Keratinocyte (primary cell): ENCODE measurements around the gene PTPRD. TPM values are rescaled to one million over a fixed set of nuclear protein-coding genes. Genes with fewer than 3 reads are reported as not detected.

ENCODE experiments used
- DNase-seq: peaks from one replicate; pipeline ENCODE4 v3.0.0-alpha.2; 2011; ENCODE audit warnings: low read depth, missing footprints, low spot score
- FAIRE-seq: peaks from 2 replicates; lab custom pipeline; 2011; peaks lifted over from hg19 to GRCh38; lab: Jason Lieb, UNC
- H2AFZ ChIP-seq: 2 replicates; pipeline ENCODE4 v1.6.0; 2012; ENCODE audit warnings: low read length, control low read depth, inconsistent platforms; ENCODE audit not compliant: control insufficient read depth
- H3K27ac ChIP-seq: 2 replicates; pipeline ENCODE4 v1.5.1; 2011; ENCODE audit warnings: low read length; ENCODE audit not compliant: control insufficient read depth, insufficient read depth
- H3K27me3 ChIP-seq: 3 replicates; pipeline ENCODE4 v1.6.0; 2011; ENCODE audit warnings: low read length; ENCODE audit not compliant: control insufficient read depth, insufficient read depth; ENCODE audit errors: extremely low read depth
- H3K36me3 ChIP-seq, 2 experiments: 2 replicates in 1 of 2; 3 replicates in 1 of 2; pipeline ENCODE4 v1.5.1; 2011; ENCODE audit warnings: low read length in 2 of 2, mild to moderate bottlenecking in 1 of 2; ENCODE audit not compliant: control insufficient read depth in 2 of 2, insufficient read depth in 2 of 2; ENCODE audit errors: extremely low read depth in 1 of 2
- H3K4me1 ChIP-seq: 3 replicates; pipeline ENCODE4 v1.5.1; 2011; ENCODE audit warnings: low read length; ENCODE audit not compliant: control insufficient read depth, insufficient read depth; ENCODE audit errors: extremely low read depth
- H3K4me2 ChIP-seq: 3 replicates; pipeline ENCODE4 v1.6.0; 2011; ENCODE audit warnings: low read depth, low read length; ENCODE audit not compliant: control insufficient read depth, insufficient read depth; ENCODE audit errors: extremely low read depth
- H3K4me3 ChIP-seq, 3 experiments: fragments of 200-600 bp in 1 of 3; sonication (generic) in 1 of 3; 2 replicates in 2 of 3; 3 replicates in 1 of 3; pipeline ENCODE4 v1.5.1; 2011 to 2016; ENCODE audit warnings: low read length in 3 of 3, mild to moderate bottlenecking in 3 of 3, control low read depth in 2 of 3, inconsistent platforms in 1 of 3, low read depth in 1 of 3, mixed read lengths in 1 of 3, mixed run types in 1 of 3, moderate library complexity in 1 of 3; ENCODE audit not compliant: control insufficient read depth in 2 of 3, insufficient read depth in 2 of 3; ENCODE audit errors: extremely low read depth in 1 of 3
- H3K79me2 ChIP-seq: 2 replicates; pipeline ENCODE4 v1.6.0; 2012; ENCODE audit warnings: low read length; ENCODE audit not compliant: control insufficient read depth, insufficient read depth
- H3K9ac ChIP-seq: 3 replicates; pipeline ENCODE4 v1.6.0; 2011; ENCODE audit warnings: low read length; ENCODE audit not compliant: control insufficient read depth, insufficient read depth; ENCODE audit errors: extremely low read depth
- H3K9me1 ChIP-seq: 3 replicates; pipeline ENCODE4 v1.6.0; 2011; ENCODE audit warnings: low read length; ENCODE audit not compliant: control insufficient read depth, insufficient read depth; ENCODE audit errors: extremely low read depth
- H3K9me3 ChIP-seq: 2 replicates; pipeline ENCODE4 v1.5.1; 2012; ENCODE audit warnings: low read depth, low read length; ENCODE audit not compliant: control insufficient read depth
- H4K20me1 ChIP-seq: 3 replicates; pipeline ENCODE4 v1.6.0; 2011; ENCODE audit warnings: low read length; ENCODE audit not compliant: control insufficient read depth, insufficient read depth; ENCODE audit errors: extremely low read depth
- EZH2 ChIP-seq: IDR thresholded peaks from one replicate; pipeline ENCODE4 v1.6.1; 2012; ENCODE audit warnings: inconsistent platforms, mild to moderate bottlenecking, low read length, moderate library complexity
- dilution Hi-C: fragments of 300-500 bp; cut with MboI; formaldehyde crosslinking; loops from one replicate; pipeline ENCODE4 v1.7.0; 2020; ENCODE audit warnings: low sequenced_read_pairs; ENCODE audit not compliant: extremely low pct_ligation_motif_present
- polyA plus RNA-seq, 5 experiments: library from polyadenylated mRNA; depleted of rRNA in 3 of 5; stranded (reverse) in 3 of 5; stranded (forward) in 1 of 5; unstranded in 1 of 5; fragments of >200 nt; gene quantifications; 1 replicate in 1 of 5; 2 replicates in 3 of 5; 3 replicates in 1 of 5; pipeline versions ENCODE4 v1.2.1 to v1.2.3, GENCODE V29; 2011 to 2012; ENCODE audit warnings: missing spikeins in 2 of 5, low read depth in 1 of 5, low replicate concordance in 1 of 5
- TF ChIP-seq, protein P1 (sequence below), 3 experiments: IDR thresholded peaks in 1 of 3; conservative IDR thresholded peaks in 1 of 3; optimal IDR thresholded peaks in 1 of 3; 2 replicates in 2 of 3; 3 replicates in 1 of 3; pipeline versions ENCODE3 to v1.5.1; 2011; ENCODE audit warnings: low read length in 3 of 3, mild to moderate bottlenecking in 3 of 3, moderate library complexity in 2 of 3, control low read depth in 1 of 3, inconsistent platforms in 1 of 3; ENCODE audit not compliant: insufficient read depth in 2 of 3; ENCODE audit errors: extremely low read depth in 1 of 3

The PTPRD gene
- polyA plus RNA-seq, 1 donor (not counting 4 experiments of a cell fraction or from before 2014, with no cell fraction given) = 0.10 TPM

DNA sequence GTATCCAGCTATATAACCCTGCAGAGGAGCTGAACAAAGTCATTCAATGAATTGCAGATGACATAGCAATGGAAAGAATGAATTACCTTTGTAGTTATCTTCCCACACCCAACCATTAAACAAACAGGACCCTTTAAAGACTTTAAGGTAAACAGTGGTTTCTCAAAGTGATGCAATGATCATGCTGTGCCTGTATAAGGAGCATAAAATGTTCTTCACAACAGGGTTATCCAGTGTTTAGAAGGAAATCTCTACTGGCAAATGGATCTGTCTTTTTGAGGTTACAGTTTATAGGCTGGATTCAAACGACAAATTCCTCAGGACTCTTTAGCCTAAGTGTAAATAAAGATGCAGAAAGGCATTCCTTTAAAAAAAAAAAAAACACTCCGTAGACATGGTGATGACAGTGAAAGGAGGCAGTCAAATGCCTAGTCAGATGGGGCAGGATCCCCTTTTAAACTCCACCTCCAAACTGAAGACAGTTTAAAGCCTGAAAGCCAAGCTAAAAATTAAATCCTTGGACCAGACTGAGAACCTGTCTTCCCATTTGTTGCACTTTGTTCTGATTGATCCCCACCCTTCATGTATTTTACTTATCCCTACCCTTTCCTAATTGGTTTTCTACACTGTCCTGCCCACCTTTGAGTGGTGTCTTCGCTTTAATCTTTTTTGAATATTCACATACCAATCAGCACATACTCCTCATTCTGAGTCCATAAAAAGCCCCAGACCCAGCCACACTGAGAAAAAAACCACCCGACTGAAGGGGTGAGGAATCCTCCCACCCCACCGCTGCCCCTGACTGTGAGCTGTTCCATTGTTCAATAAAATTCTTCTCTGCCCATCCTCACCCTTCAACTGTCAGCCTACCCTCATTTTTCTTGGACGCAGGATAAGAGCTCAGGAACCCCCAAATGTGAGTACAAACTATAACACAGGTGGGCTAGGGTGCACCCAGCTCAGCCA, 2052.0 kb downstream of the PTPRD start:
- dilution Hi-C loops = no loop called here
- Histone ChIP-seq H3K9ac (no peak overlapping the region), H3K36me3 (no peaks in the 10 kb centered on the region), H3K27ac (no peak overlapping the region), H3K9me1 (no peaks in the 10 kb centered on the region), H3K79me2 (no peaks in the 10 kb centered on the region), H3K4me1 (no peaks in the 10 kb centered on the region), H3K4me2 (no peak overlapping the region), H3K27me3 (no peaks in the 10 kb centered on the region), H2AFZ (no peak overlapping the region), H3K9me3 (no peaks in the 10 kb centered on the region), H3K4me3 (no peak overlapping the region), H4K20me1 (no peaks in the 10 kb centered on the region)
- no peak for TF ChIP-seq EZH2
- TF ChIP-seq, protein P1, sequence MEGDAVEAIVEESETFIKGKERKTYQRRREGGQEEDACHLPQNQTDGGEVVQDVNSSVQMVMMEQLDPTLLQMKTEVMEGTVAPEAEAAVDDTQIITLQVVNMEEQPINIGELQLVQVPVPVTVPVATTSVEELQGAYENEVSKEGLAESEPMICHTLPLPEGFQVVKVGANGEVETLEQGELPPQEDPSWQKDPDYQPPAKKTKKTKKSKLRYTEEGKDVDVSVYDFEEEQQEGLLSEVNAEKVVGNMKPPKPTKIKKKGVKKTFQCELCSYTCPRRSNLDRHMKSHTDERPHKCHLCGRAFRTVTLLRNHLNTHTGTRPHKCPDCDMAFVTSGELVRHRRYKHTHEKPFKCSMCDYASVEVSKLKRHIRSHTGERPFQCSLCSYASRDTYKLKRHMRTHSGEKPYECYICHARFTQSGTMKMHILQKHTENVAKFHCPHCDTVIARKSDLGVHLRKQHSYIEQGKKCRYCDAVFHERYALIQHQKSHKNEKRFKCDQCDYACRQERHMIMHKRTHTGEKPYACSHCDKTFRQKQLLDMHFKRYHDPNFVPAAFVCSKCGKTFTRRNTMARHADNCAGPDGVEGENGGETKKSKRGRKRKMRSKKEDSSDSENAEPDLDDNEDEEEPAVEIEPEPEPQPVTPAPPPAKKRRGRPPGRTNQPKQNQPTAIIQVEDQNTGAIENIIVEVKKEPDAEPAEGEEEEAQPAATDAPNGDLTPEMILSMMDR (optimal IDR thresholded peaks at IDR 0.05 in 1 of 3, IDR thresholded peaks at IDR 0.05 in 1 of 3, conservative IDR thresholded peaks at IDR 0.05 in 1 of 3; ENCODE audit: extremely low read depth in 1 of 3, insufficient read depth in 2 of 3, low read length in 3 of 3) = no peak
- DNase-seq = no peak
- FAIRE-seq = no peak

DNA sequence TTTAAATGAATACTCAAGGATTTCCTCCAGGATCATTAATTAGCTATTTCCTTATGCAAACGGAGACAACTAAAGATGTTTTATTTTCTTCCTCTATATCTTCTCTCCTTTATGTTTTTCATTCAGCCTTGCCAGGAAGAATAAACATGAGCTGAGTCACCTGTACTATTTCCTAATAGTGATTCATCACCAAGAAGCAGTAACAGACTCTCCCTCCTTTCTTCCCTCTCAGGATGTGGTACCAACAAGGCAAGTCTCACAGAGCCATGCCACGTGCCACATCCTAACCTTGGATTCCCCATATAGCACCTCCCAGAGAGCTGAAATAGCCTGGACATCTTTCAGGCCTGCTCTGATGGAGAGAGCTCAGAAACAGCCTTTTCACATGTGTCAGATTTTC, 2054.6 kb downstream of the PTPRD start:
- no peak overlapping the region for H2AFZ ChIP-seq
- no peaks in the 10 kb centered on the region for H3K79me2 ChIP-seq
- H3K9me1 ChIP-seq = no peaks in the 10 kb centered on the region
- no peak overlapping the region for H3K9ac ChIP-seq
- TF ChIP-seq, protein P1 (optimal IDR thresholded peaks at IDR 0.05 in 1 of 3, IDR thresholded peaks at IDR 0.05 in 1 of 3, conservative IDR thresholded peaks at IDR 0.05 in 1 of 3; ENCODE audit: extremely low read depth in 1 of 3, insufficient read depth in 2 of 3, low read length in 3 of 3) = no peak
- TF ChIP-seq EZH2 = no peak
- FAIRE-seq (peak; percentile 58), DNase-seq (peak; percentile 49)
- H3K4me1 ChIP-seq = no peaks in the 10 kb centered on the region
- H3K36me3 ChIP-seq = no peaks in the 10 kb centered on the region
- dilution Hi-C loops = no loop called here
- H4K20me1 ChIP-seq = no peaks in the 10 kb centered on the region
- no peaks in the 10 kb centered on the region for H3K9me3 ChIP-seq
- H3K4me2 ChIP-seq = no peak overlapping the region
- no peaks in the 10 kb centered on the region for H3K27me3 ChIP-seq
- no peak overlapping the region for H3K27ac ChIP-seq
- no peak overlapping the region for H3K4me3 ChIP-seq
